Coronary artery (tissue), 2 donors: ENCODE data around the gene NRG4.

Experiments
- DNase-seq: peaks from one replicate; pipeline ENCODE4 v3.0.0-alpha.2; 2017; ENCODE audit warnings: low spot score
- H3K27ac ChIP-seq, 2 donors: fragments of 200-600 bp; sonication (generic); one replicate each; pipeline ENCODE4 v1.5.1; 2016 to 2019
- H3K4me3 ChIP-seq: fragments of 200-600 bp; sonication (generic); 2 replicates; pipeline ENCODE4 v1.5.1; 2016; ENCODE audit warnings: mild to moderate bottlenecking, moderate library complexity
- TF ChIP-seq, protein P1 (sequence below): fragments of 200-600 bp; sonication (generic); IDR thresholded peaks from one replicate; pipeline ENCODE4 v1.5.1; 2019; ENCODE audit warnings: antibody characterized with exemption

Gene NRG4, protein sequence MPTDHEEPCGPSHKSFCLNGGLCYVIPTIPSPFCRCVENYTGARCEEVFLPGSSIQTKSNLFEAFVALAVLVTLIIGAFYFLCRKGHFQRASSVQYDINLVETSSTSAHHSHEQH

DNA sequence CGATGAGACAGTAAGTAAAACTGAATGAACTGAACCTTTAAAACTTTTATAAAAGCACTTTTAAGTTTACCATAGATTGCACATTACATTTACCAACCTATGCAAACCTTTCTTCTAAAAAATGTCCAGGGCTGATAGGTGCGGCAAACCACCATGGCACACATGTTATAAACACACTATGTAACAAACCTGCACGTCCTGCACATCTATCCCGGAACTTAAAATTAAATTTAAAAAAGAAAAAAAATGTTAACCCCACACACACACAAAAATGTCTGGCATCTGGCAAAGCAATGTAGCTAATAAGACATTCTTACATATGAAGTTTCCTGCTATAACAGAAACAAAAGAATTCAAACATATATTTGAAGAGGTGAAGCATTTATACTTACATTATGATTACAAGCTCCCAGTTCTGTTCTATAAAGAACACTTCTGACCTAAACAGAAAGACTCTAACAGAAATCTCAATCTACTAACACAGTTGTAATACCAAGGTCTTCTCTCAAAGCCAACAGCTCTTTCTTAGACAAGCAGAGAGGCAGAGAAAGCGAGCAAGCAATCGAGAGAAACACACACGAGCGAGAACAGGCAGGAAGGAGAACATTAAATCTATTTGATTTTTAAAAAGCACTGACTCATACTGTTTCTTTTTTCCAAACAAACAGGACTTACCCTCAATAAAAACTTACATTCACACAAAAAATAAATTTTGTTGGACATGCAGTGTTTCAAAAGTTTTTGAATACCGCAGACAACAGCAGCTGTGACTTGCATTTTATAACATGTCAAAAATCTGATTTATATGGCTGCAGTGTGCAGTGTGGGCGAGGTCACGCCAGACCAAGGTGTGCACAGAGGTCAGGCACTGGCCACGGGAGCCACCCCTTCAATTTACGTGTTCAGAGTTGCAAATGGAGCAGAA lies at the start of gene NRG4:
Gene NRG4, minus strand, starts transcription at position 798 of the 925 bp plus-strand sequence. CDS start 1,194 bp downstream, outside the sequence.
- TF ChIP-seq, protein P1, sequence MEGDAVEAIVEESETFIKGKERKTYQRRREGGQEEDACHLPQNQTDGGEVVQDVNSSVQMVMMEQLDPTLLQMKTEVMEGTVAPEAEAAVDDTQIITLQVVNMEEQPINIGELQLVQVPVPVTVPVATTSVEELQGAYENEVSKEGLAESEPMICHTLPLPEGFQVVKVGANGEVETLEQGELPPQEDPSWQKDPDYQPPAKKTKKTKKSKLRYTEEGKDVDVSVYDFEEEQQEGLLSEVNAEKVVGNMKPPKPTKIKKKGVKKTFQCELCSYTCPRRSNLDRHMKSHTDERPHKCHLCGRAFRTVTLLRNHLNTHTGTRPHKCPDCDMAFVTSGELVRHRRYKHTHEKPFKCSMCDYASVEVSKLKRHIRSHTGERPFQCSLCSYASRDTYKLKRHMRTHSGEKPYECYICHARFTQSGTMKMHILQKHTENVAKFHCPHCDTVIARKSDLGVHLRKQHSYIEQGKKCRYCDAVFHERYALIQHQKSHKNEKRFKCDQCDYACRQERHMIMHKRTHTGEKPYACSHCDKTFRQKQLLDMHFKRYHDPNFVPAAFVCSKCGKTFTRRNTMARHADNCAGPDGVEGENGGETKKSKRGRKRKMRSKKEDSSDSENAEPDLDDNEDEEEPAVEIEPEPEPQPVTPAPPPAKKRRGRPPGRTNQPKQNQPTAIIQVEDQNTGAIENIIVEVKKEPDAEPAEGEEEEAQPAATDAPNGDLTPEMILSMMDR, result no peak
- Histone ChIP-seq H3K27ac (no peak within 1 kb of the TSS), H3K4me3 (peak within 1 kb of the TSS; percentile 28)
- no peak for DNase-seq

DNA sequence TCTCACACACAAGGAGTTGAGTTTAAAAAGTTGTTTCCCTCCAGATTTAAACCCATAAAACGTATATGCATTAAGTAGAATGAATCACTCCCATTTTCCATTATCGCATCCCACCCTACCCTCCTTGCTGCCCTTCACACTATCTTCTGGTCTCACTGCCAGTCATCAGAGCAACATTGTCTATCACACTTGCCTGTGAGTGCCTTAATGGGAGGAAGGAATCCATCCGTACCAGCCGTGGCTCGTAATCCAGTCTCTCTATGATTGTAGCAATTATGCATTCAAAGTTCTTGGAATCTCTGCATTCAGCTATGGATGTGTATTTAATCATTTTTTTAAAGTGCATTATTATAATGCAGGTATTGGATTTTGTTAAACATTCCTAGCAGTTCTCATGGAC lies 49.5 kb upstream of the NRG4 start:
- TF ChIP-seq, protein P1, result no peak
- Histone ChIP-seq H3K27ac (no peak overlapping the region), H3K4me3 (no peak overlapping the region)
- no peak for DNase-seq

DNA sequence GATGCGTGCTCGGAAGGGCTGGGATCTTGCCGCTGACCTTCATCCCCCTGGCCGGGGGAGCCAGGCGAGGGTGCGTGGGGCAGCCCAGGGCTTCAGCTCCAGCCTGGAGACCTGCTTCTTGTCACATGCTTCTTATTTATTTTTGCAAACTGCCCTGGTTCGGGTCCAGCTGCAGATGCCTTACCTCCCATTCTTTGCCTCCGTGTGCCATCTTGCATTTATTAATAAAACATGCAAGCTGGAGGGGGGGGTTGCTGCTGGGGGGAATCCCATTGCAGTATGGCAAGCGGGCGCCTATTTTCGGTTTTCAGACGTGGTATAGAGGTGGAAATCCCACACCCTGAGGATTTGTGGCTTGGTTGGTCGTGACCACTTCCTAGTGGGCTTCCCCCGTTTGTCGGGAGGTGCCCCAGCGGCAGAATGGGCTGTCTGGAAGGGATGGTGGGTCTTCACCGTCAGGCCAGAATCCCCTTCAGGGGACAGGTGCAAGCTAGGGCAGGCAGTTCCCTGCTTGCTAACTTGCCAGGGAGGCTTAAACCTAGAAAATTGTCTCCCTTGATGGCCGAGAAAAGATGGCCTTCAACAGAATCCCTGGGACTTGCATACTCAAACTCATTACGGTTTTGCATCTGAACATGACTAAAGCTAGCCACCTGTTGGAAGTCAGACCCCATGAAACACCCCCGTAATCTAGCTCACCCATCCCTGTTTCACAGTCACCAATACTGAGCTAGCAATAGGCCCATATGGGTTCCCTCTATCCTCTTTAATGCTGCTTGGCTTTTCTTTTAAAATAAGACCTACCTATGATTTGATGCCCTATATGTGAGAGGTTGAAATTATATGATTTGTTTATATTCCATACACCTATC lies 48.1 kb upstream of the NRG4 start:
- no peak for DNase-seq
- Histone ChIP-seq H3K4me3 (peak overlapping the region; percentile 85), H3K27ac (no peak overlapping the region)
- TF ChIP-seq, protein P1, result no peak

DNA sequence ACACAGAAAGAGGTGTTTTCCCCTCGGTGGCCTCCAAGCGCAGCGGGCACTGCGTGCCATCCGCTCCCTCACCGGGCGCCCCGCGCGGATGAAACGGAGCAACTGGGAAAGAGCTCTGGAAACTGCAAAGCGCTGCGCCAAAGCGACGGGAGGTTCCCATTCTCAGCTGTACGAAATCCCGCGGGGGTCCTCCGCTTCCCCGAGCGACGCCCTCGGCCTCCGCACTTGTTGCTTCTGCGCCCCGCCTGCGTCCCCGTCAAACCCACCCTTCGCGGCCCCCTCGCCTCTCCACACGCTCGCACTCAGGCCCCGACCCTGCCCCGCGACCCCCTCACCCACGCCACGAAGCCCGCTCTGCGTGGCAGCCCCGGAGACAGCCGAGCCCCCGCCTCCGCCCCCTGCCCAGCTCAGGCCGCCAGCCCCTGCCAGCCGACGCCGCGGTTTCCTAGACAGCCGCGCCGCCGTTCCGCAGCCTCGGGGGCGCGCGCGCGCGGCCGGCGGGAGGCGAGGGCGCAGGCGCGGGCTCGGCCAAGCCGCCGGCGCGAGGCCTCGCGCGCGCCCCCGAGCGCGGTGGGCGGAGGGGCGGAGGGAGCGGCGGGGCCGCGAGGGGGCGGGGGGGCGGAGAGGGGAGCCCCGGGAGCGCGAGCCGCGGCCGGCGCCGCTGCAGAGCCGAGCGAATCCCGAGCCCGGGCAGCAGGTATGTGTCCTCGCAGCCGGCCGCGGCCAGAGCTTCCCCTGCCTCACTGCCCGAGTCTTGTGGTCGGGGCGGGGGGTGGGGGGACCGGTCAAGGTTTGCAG lies 47.3 kb upstream of the NRG4 start, which contains the start of gene TMEM266:
Gene TMEM266, plus strand, starts transcription at position 666 of the 798 bp plus-strand sequence. CDS start 74,279 bp downstream, outside the sequence.
- DNase-seq, result no peak
- TF ChIP-seq, protein P1, result no peak

DNA sequence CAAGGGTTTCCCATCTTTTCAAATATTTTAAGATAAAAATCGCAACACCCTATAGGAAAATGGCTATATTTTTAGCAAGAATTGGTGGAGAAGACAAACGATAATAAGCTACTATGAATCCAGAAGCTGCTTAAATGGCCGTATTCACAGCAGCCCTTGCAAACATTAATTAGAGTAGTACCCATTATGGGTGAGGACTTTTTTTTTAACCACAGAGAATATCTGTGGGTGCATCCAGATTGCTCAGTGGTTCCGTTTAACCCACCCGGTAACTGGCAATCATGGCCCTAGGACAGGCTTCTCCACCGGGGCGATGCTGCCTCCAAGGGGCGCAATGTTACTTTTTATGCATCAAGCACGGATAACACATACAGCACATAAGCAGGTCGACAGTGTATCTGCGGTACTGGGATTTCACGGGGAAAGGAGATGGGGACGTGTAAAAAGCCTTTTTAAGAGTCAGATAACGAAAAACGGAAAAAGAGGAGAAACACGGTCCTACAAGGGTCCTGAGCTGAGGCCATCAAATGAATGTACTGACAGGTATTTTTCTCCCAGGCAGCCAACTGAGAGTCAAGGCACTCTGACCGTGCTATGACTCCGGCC lies 46.6 kb upstream of the NRG4 start:
- no peak overlapping the region for H3K27ac ChIP-seq
- no peak for DNase-seq

More for the DNA sequence above, 47.3 kb upstream of the NRG4 start, which contains the start of gene TMEM266:
- no peak within 1 kb of the TSS for H3K27ac ChIP-seq
- H3K4me3 ChIP-seq, result peak within 1 kb of the TSS; percentile 85

More for the DNA sequence above, 46.6 kb upstream of the NRG4 start:
- peak overlapping the region; percentile 85 for H3K4me3 ChIP-seq
- TF ChIP-seq, protein P1, result no peak
